Ovary (tissue), 9 donors: Measurements from ENCODE around the gene DIS3L2. TPM values are rescaled to one million over a fixed set of nuclear protein-coding genes. Genes with fewer than 3 reads are reported as not detected.
"Not testable (repeated sequence)": the region's sequence is repeated elsewhere in the genome, so short reads cannot be mapped to it uniquely, and the experiment has no call there.

ENCODE experiments used
- DNase-seq, 5 donors: peaks; one replicate each; pipeline ENCODE4 v3.0.0-alpha.2; 2019 to 2020
- H3K27ac ChIP-seq, 2 donors: fragments of 200-600 bp; one replicate each; pipeline versions ENCODE4 v1.5.1 to v1.8.0; 2019 to 2022
- H3K27me3 ChIP-seq: fragments of 200-600 bp; one replicate; pipeline ENCODE4 v1.8.0; 2022
- H3K36me3 ChIP-seq: fragments of 200-600 bp; sonication (generic); one replicate; pipeline ENCODE4 v1.5.1; 2019
- H3K4me1 ChIP-seq: one replicate; pipeline ENCODE4 v1.8.1; 2013; ENCODE audit warnings: mild to moderate bottlenecking, moderate library complexity; ENCODE audit not compliant: insufficient read depth
- H3K4me3 ChIP-seq: fragments of 200-600 bp; sonication (generic); one replicate; pipeline ENCODE4 v1.5.1; 2017
- H3K9me3 ChIP-seq, 2 donors: fragments of 200-600 bp in 1 of 2; sonication (generic) in 1 of 2; one replicate each; pipeline versions ENCODE4 v1.5.1 to v1.8.1; 2013 to 2019; ENCODE audit warnings: mild to moderate bottlenecking in 1 of 2, moderate library complexity in 1 of 2
- CTCF ChIP-seq, 3 donors: fragments of 450-650 bp in 2 of 3; fragments of 200-600 bp in 1 of 3; IDR thresholded peaks; one replicate each; pipeline versions ENCODE4 v1.5.1 to v1.8.0; 2016 to 2022; ENCODE audit warnings: antibody characterized with exemption in 3 of 3, mild to moderate bottlenecking in 1 of 3
- EP300 ChIP-seq: sonication (generic); formaldehyde crosslinking; IDR thresholded peaks from one replicate; pipeline ENCODE4 v1.6.1; 2017; ENCODE audit warnings: antibody characterized with exemption
- POLR2A ChIP-seq: fragments of 450-650 bp; IDR thresholded peaks from one replicate; pipeline ENCODE4 v1.6.1; 2017; ENCODE audit warnings: antibody characterized with exemption, mild to moderate bottlenecking, moderate library complexity
- WGBS, 3 donors: extraction: QIAGEN DNeasy Blood & Tissue Kit in 1 of 3; methylation state at CpG; one replicate each; pipeline versions ENCODE4 v1.1.5 to v1.1.7; 2013 to 2017; 5-methylcytosine and 5-hydroxymethylcytosine counted together
- intact Hi-C, 4 donors: fragments of 100-400 bp; cut with DNase I; formaldehyde crosslinking; loops; one replicate each; pipeline versions ENCODE4 v1.11.0 to v1.15.1; 2022 to 2023
- polyA plus RNA-seq, 2 donors: library from polyadenylated mRNA; stranded (reverse); fragments of 200-250 nt in 1 of 2; fragments of 350-450 nt in 1 of 2; fragmentation: Illumina TruSeq in 1 of 2; extraction: RNeasy Lipid Tissue Mini Kit (QIAGEN cat#74804) in 1 of 2; gene quantifications; one replicate each; pipeline ENCODE4 v1.2.3, GENCODE V29; 2013 to 2014
- total RNA-seq, 7 donors: library from RNA; depleted of rRNA in 2 of 7; stranded (reverse); fragments of >200 nt in 2 of 7; fragmentation: NEBNext Ultra II Directional in 3 of 7; extraction: Animal tissue kit (Norgen Biotek cat#: 25700) in 3 of 7; gene quantifications; one replicate each; pipeline versions ENCODE4 v1.1.0 to v1.2.4, GENCODE V29; 2016 to 2023
- donor health status: DM: no; HTN: no; CAD: no; lungs with moderate emphysema.
- donor health status: DM: no; HTN: no; CAD: no.
- donor health status: Bipolar disorder and iron deficiency.
- donor health status: DM: yes; HTN: yes; CAD: no.
- donor health status: DM: no; HTN: no; CAD: no.
- donor health status: DM: yes; HTN: yes; CAD: no.

The DIS3L2 gene
- total and polyA plus RNA-seq, 9 donors = 18.2 to 52.0 (median 32.8) TPM

- Histone ChIP-seq H3K4me1 (peaks cover 10% of the 10 kb centered on the region), H3K9me3 (no peaks in the 10 kb centered on the region), H3K27ac (no peak overlapping the region), H3K27me3 (no peaks in the 10 kb centered on the region), H3K4me3 (no peak overlapping the region), H3K36me3 (no peaks in the 10 kb centered on the region)
- intact Hi-C loops = no loop called here
- no peak for TF ChIP-seq CTCF (IDR thresholded peaks at IDR 0.05)
- no peak for TF ChIP-seq EP300
- no peak for TF ChIP-seq POLR2A
- DNase-seq = no peak
These were observed 66.0 kb downstream of the DIS3L2 start for GRCh38 chr2:232027530-232027929.

GRCh38 chr2:232028071-232028470 lies 66.6 kb downstream of the DIS3L2 start:
- H3K27ac ChIP-seq = no peak overlapping the region
- H3K36me3 ChIP-seq = no peaks in the 10 kb centered on the region
- H3K4me1 ChIP-seq = peaks cover 7% of the 10 kb centered on the region
- 73 to 87% (median 82%) methylated on average over 2 of the region's 2 CpGs for WGBS, 3 donors
- DNase-seq = no peak
- no peak overlapping the region for H3K4me3 ChIP-seq
- intact Hi-C loops = no loop called here
- no peaks in the 10 kb centered on the region for H3K9me3 ChIP-seq
- H3K27me3 ChIP-seq = no peaks in the 10 kb centered on the region
- TF ChIP-seq CTCF (IDR thresholded peaks at IDR 0.05) = no peak
- TF ChIP-seq EP300 = no peak
- TF ChIP-seq POLR2A = no peak

GRCh38 chr2:232028631-232029030 lies 67.1 kb downstream of the DIS3L2 start:
- Histone ChIP-seq H3K4me1 (peaks cover 5% of the 10 kb centered on the region), H3K27ac (no peak overlapping the region), H3K9me3 (no peaks in the 10 kb centered on the region), H3K27me3 (no peaks in the 10 kb centered on the region), H3K36me3 (no peaks in the 10 kb centered on the region), H3K4me3 (no peak overlapping the region)
- intact Hi-C loops = no loop called here
- DNase-seq = no peak
- TF ChIP-seq CTCF (IDR thresholded peaks at IDR 0.05) = no peak
- TF ChIP-seq EP300 = no peak
- TF ChIP-seq POLR2A = no peak

GRCh38 chr2:232029346-232029745 lies 67.8 kb downstream of the DIS3L2 start:
- Histone ChIP-seq H3K4me1 (peaks cover 5% of the 10 kb centered on the region), H3K4me3 (no peak overlapping the region), H3K27me3 (no peaks in the 10 kb centered on the region), H3K9me3 (no peaks in the 10 kb centered on the region), H3K36me3 (no peaks in the 10 kb centered on the region), H3K27ac (no peak overlapping the region)
- DNase-seq = no peak
- intact Hi-C loops = no loop called here
- TF ChIP-seq EP300 = no peak
- TF ChIP-seq CTCF (IDR thresholded peaks at IDR 0.05) = no peak
- TF ChIP-seq POLR2A = no peak
- WGBS, 3 donors = 28 to 78% (median 47%) methylated on average over 4 of the region's 4 CpGs

- Histone ChIP-seq H3K9me3 (no peaks in the 10 kb centered on the region), H3K27me3 (no peaks in the 10 kb centered on the region), H3K4me3 (no peak overlapping the region), H3K27ac (no peak overlapping the region), H3K36me3 (no peaks in the 10 kb centered on the region), H3K4me1 (peaks cover 5% of the 10 kb centered on the region)
- intact Hi-C loops = no loop called here
- no peak for TF ChIP-seq EP300
- TF ChIP-seq CTCF (IDR thresholded peaks at IDR 0.05) = no peak
- no peak for TF ChIP-seq POLR2A
- 92 to 98% (median 93%) methylated on average over 2 of the region's 2 CpGs for WGBS, 3 donors
- DNase-seq = no peak
These were observed 68.7 kb downstream of the DIS3L2 start for GRCh38 chr2:232030229-232030628.

- H3K4me1 ChIP-seq, H3K27ac ChIP-seq, DNase-seq, H3K36me3 ChIP-seq, H3K27me3 ChIP-seq, H3K4me3 ChIP-seq, intact Hi-C loops, H3K9me3 ChIP-seq: not testable (repeated sequence)
- 94 to 100% (median 99%) methylated on average over 2 of the region's 2 CpGs for WGBS, 3 donors
These were observed 73.8 kb downstream of the DIS3L2 start for GRCh38 chr2:232035292-232035691.

GRCh38 chr2:232036876-232037275 lies 75.4 kb downstream of the DIS3L2 start:
- not testable (repeated sequence) for H3K27me3 ChIP-seq, H3K4me1 ChIP-seq, DNase-seq

More at GRCh38 chr2:232036876-232037275, 75.4 kb downstream of the DIS3L2 start:
- H3K27ac ChIP-seq, intact Hi-C loops, H3K4me3 ChIP-seq, H3K9me3 ChIP-seq, H3K36me3 ChIP-seq: not testable (repeated sequence)
- 94 to 98% (median 96%) methylated on average over 4 of the region's 4 CpGs for WGBS, 3 donors
